Activated CD8-positive, alpha-beta T cell treated with anti-CD3 and anti-CD28 coated beads for 36 hours (primary cell): ENCODE data around the gene ANP32B. TPM values are rescaled to one million over a fixed set of nuclear protein-coding genes. Genes with fewer than 3 reads are reported as not detected.
A peak's percentile ranks its signal among the peaks of the same experiment; 100 is the strongest.

Source experiments
- ATAC-seq: fragments of 200-7000 bp; cut with Tn5 transposase; one replicate; pipeline ENCODE4 v1.10.0; 2021; ENCODE audit warnings: mild to moderate bottlenecking, moderate library complexity
- CTCF ChIA-PET: fragments of 350-600 bp; sonication (Branson Sonifier 250); formaldehyde crosslinking; loops from one replicate; lab custom pipeline; 2021; ENCODE audit warnings: antibody characterized with exemption; lab: Charles Lee
- POLR2A ChIA-PET: fragments of 350-600 bp; sonication (Branson Sonifier 250); formaldehyde crosslinking; loops from one replicate; lab custom pipeline; 2021; ENCODE audit warnings: antibody characterized with exemption; lab: Charles Lee
- DNase-seq: peaks from one replicate; pipeline ENCODE4 v3.0.0-alpha.2; 2020
- H3K27ac Mint-ChIP-seq: one replicate; pipeline ENCODE4 v1.8.0; 2021; ENCODE audit warnings: mild to moderate bottlenecking, mixed read lengths
- H3K27me3 Mint-ChIP-seq: one replicate; pipeline ENCODE4 v1.8.0; 2021; ENCODE audit warnings: mixed read lengths
- H3K36me3 Mint-ChIP-seq: one replicate; pipeline ENCODE4 v1.8.0; 2021; ENCODE audit warnings: low read depth, mixed read lengths
- H3K4me1 Mint-ChIP-seq: one replicate; pipeline ENCODE4 v1.8.0; 2021; ENCODE audit warnings: low read depth, mixed read lengths
- H3K4me3 Mint-ChIP-seq: one replicate; pipeline ENCODE4 v1.8.0; 2021; ENCODE audit warnings: mild to moderate bottlenecking, moderate library complexity, mixed read lengths
- H3K9me3 Mint-ChIP-seq: one replicate; pipeline ENCODE4 v1.8.0; 2021; ENCODE audit warnings: mixed read lengths
- intact Hi-C: fragments of 100-400 bp; cut with micrococcal nuclease; formaldehyde crosslinking; loops from one replicate; pipeline ENCODE4 v1.10.0; 2022
- total RNA-seq, 2 experiments: library from RNA; stranded (reverse); gene quantifications; one replicate each; pipeline ENCODE4 v1.2.3, GENCODE V29; 2021
- TF ChIP-seq, protein P1 (sequence below): fragments of 200-600 bp; IDR thresholded peaks from one replicate; pipeline ENCODE4 v1.8.0; 2022; ENCODE audit warnings: antibody characterized with exemption, mild to moderate bottlenecking

The ANP32B gene
- total RNA-seq, 2 experiments from 2014 or later: 374 to 389 TPM

- H3K4me3 Mint-ChIP-seq: no peak overlapping the region
- CTCF ChIA-PET: interaction anchor here (1.5 to 1.6 kb wide), 3 partner anchors 13 to 27 kb away, joined by 3 to 5 read pairs (median 3); no protein-coding TSS in a partner anchor
- intact Hi-C loops: no loop called here
- POLR2A ChIA-PET: interaction anchor here (0.9 kb wide), 1 partner anchor 42 kb away, joined by 3 read pairs; no protein-coding TSS in a partner anchor
- TF ChIP-seq, protein P1, sequence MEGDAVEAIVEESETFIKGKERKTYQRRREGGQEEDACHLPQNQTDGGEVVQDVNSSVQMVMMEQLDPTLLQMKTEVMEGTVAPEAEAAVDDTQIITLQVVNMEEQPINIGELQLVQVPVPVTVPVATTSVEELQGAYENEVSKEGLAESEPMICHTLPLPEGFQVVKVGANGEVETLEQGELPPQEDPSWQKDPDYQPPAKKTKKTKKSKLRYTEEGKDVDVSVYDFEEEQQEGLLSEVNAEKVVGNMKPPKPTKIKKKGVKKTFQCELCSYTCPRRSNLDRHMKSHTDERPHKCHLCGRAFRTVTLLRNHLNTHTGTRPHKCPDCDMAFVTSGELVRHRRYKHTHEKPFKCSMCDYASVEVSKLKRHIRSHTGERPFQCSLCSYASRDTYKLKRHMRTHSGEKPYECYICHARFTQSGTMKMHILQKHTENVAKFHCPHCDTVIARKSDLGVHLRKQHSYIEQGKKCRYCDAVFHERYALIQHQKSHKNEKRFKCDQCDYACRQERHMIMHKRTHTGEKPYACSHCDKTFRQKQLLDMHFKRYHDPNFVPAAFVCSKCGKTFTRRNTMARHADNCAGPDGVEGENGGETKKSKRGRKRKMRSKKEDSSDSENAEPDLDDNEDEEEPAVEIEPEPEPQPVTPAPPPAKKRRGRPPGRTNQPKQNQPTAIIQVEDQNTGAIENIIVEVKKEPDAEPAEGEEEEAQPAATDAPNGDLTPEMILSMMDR: no peak
- no peak overlapping the region for H3K27ac Mint-ChIP-seq
- peaks cover 13% of the 10 kb centered on the region for H3K4me1 Mint-ChIP-seq
- no peaks in the 10 kb centered on the region for H3K27me3 Mint-ChIP-seq
- H3K36me3 Mint-ChIP-seq: peaks cover 2% of the 10 kb centered on the region
- no peak for DNase-seq
- H3K9me3 Mint-ChIP-seq: no peaks in the 10 kb centered on the region
- no peak for ATAC-seq
Observed at GRCh38 chr9:98031169-98031568, 48.0 kb downstream of the ANP32B start.

- Mint-ChIP-seq H3K36me3 (no peaks in the 10 kb centered on the region), H3K27ac (no peak overlapping the region), H3K27me3 (no peaks in the 10 kb centered on the region), H3K4me3 (no peak overlapping the region), H3K9me3 (no peaks in the 10 kb centered on the region), H3K4me1 (peaks cover 13% of the 10 kb centered on the region)
- intact Hi-C loops: no loop called here
- TF ChIP-seq, protein P1: no peak
- ChIA-PET POLR2A (interaction anchor here (0.6 to 0.9 kb wide), 3 partner anchors 24 to 351 kb away, joined by 3 to 6 read pairs (median 3); no protein-coding TSS in a partner anchor), CTCF (interaction anchor here (0.6 to 1.6 kb wide), 8 partner anchors 12 to 138 kb away, joined by 3 to 6 read pairs (median 4); no protein-coding TSS in a partner anchor)
- ATAC-seq (no peak), DNase-seq (no peak)
Observed at GRCh38 chr9:98031935-98032334, 48.8 kb downstream of the ANP32B start.

DNA sequence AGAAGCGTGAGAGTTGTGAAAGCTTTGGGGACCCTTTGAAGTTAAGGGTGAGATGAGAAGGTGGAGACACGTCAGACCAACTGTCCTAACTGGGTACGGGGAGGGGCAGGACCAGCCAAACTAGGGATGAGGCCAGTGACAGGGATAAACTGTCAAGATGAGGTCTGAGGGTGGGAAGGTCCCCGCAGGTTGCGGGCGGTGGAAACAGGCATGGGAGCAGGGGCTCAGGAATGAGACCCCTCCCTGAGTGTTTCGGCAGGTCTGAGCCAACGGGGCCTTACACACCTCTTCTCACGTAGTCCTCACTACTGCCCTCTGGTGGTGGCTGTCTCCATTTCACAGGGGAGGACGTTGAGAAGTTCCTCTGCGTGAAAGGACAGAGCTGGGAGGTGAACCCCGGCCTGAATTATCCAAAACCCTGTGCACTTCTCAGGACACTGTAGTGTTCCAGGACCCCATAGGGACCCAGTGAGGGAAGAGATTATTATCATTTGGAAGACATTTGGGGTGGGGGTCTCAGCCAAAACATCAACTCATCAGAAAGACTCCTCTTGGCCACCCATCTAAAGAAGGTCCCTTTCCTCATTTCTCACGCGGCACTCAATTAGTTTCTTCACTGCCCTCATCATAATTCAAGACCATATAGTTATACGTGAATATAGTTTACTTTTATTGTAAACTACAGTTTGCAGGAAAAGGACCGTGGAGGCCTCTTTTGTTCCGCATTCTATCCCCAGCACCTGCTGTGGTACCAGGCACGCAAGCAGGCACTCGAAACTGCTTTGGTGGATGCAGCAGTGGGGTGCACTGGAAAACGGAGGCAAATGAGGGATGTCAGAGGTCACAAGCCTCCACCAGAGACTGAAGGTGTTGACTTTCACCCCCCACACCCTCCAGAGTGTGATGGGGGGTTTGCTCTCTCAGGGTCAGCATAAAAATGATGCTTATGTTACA, 51.7 kb downstream of the ANP32B start:
- intact Hi-C loops: loop anchor here (1.0 kb wide), 1 partner anchor 112 kb away; no protein-coding TSS in a partner anchor
- H3K27ac Mint-ChIP-seq: no peak overlapping the region
- no peaks in the 10 kb centered on the region for H3K9me3 Mint-ChIP-seq
- TF ChIP-seq, protein P1: peak; percentile 69
- CTCF ChIA-PET: interaction anchor here (0.6 to 3.0 kb wide), 39 partner anchors 10 to 398 kb away, joined by 3 to 38 read pairs (median 4); partner anchors contain the start of genes HEMGN, NANS, TBC1D2 and TRIM14
- no peaks in the 10 kb centered on the region for H3K36me3 Mint-ChIP-seq
- peaks cover 13% of the 10 kb centered on the region for H3K4me1 Mint-ChIP-seq
- DNase-seq: peak; percentile 96
- no peaks in the 10 kb centered on the region for H3K27me3 Mint-ChIP-seq
- H3K4me3 Mint-ChIP-seq: peak overlapping the region; percentile 13
- POLR2A ChIA-PET: interaction anchor here (1.2 to 1.6 kb wide), 3 partner anchors 49 to 113 kb away, joined by 3 to 4 read pairs (median 4); partner anchors contain the start of gene ANP32B
- ATAC-seq: peak; percentile 99

DNA sequence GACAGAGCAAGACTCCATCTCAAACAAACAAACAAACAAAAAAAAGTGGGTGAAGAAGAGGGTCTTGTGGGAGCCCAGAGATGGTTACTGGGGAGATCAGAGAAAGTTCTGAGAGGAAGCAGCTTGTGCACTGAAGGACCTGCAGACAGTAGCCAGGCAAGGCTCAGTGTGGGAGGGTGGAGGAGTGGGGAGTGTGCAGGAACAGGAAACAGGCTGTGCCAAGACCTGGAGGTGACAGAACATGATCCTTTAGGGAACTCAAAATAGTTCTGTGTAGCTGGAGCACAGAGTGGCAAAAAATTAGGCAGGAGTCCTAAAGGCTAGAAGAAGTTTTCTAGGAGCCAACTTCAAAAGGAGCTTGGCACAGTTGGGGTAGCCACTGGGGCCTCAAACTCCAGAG, 54.2 kb downstream of the ANP32B start:
- ChIA-PET CTCF (interaction anchor here (0.8 to 3.6 kb wide), 6 partner anchors 9 to 118 kb away, joined by 3 to 29 read pairs (median 4); partner anchors contain the start of gene TRMO), POLR2A (interaction anchor here (0.7 to 2.0 kb wide), 4 partner anchors 28 to 115 kb away, joined by 3 to 6 read pairs (median 6); partner anchors contain the start of gene TRMO)
- Mint-ChIP-seq H3K36me3 (no peaks in the 10 kb centered on the region), H3K27me3 (no peaks in the 10 kb centered on the region), H3K27ac (no peak overlapping the region), H3K4me3 (no peak overlapping the region), H3K9me3 (no peaks in the 10 kb centered on the region), H3K4me1 (peaks cover 12% of the 10 kb centered on the region)
- intact Hi-C loops: no loop called here
- DNase-seq (no peak), ATAC-seq (no peak)
- TF ChIP-seq, protein P1: no peak
